ENCODE measurements around the gene CEP131. TPM values are rescaled to one million over a fixed set of nuclear protein-coding genes. Genes with fewer than 3 reads are reported as not detected.

The CEP131 gene
- total RNA-seq, 1 donor from 2014 or later = 33.2 TPM

DNA sequence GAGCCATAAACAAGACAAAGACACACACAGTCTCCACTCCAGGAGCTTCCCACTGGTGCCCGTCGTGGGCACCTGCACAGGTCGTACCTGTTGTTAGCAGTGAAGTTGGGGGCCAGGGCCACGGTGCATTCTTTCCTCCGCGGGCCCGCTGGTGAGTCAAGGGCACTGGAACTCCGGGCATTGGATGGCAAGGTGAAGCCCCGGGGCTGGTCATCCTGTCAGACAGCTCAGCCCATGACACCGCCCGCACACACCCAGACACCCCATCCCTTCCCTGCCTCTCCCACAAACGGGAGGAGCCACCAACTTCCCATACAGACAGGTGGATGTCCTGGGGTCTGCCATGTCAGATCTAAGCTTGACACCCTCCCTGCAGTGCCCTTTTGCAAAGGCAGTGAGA, 16.1 kb downstream of the CEP131 start:
- no peak overlapping the region for H3K4me3 Mint-ChIP-seq (ENCODE audit: low read depth)
- no peaks in the 10 kb centered on the region for H3K4me1 Mint-ChIP-seq (ENCODE audit: low read depth)
- TF ChIP-seq, protein P1, sequence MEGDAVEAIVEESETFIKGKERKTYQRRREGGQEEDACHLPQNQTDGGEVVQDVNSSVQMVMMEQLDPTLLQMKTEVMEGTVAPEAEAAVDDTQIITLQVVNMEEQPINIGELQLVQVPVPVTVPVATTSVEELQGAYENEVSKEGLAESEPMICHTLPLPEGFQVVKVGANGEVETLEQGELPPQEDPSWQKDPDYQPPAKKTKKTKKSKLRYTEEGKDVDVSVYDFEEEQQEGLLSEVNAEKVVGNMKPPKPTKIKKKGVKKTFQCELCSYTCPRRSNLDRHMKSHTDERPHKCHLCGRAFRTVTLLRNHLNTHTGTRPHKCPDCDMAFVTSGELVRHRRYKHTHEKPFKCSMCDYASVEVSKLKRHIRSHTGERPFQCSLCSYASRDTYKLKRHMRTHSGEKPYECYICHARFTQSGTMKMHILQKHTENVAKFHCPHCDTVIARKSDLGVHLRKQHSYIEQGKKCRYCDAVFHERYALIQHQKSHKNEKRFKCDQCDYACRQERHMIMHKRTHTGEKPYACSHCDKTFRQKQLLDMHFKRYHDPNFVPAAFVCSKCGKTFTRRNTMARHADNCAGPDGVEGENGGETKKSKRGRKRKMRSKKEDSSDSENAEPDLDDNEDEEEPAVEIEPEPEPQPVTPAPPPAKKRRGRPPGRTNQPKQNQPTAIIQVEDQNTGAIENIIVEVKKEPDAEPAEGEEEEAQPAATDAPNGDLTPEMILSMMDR (IDR thresholded peaks at IDR 0.05; ENCODE audit: unreplicated experiment) = no peak
- no peaks in the 10 kb centered on the region for H3K9me3 Mint-ChIP-seq (ENCODE audit: low read depth)
- no peaks in the 10 kb centered on the region for H3K36me3 Mint-ChIP-seq (ENCODE audit: insufficient read depth)
- no peak overlapping the region for H3K27ac Mint-ChIP-seq
- no peaks in the 10 kb centered on the region for H3K27me3 Mint-ChIP-seq
- DNase-seq (ENCODE audit: low spot score, unreplicated experiment) = no peak

DNA sequence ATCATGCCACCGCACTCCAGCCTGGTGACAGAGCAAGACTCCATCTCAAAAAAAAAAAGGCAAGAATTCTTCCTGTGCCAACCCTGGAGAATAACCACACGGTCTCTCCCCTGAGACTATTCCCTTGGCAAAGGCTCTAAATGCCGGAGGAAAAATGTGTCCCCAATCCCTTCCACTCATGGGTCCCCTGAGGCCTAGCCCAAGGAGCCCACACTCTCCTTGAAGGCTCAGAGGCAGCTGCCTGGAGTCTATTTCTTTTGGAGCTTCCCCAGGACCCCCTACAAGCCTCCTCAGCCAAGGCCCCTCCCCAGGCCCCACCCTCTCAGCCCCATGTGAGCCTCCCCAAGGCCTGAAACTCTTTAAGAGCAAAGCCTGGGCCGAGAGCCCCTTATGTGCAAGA, 16.6 kb downstream of the CEP131 start:
- TF ChIP-seq, protein P1 (IDR thresholded peaks at IDR 0.05; ENCODE audit: unreplicated experiment) = no peak
- no peaks in the 10 kb centered on the region for H3K4me1 Mint-ChIP-seq (ENCODE audit: low read depth)
- no peak overlapping the region for H3K4me3 Mint-ChIP-seq (ENCODE audit: low read depth)
- DNase-seq (ENCODE audit: low spot score, unreplicated experiment) = no peak
- H3K9me3 Mint-ChIP-seq (ENCODE audit: low read depth) = no peaks in the 10 kb centered on the region
- peaks cover 2% of the 10 kb centered on the region for H3K36me3 Mint-ChIP-seq (ENCODE audit: insufficient read depth)
- H3K27ac Mint-ChIP-seq = no peak overlapping the region
- no peaks in the 10 kb centered on the region for H3K27me3 Mint-ChIP-seq

DNA sequence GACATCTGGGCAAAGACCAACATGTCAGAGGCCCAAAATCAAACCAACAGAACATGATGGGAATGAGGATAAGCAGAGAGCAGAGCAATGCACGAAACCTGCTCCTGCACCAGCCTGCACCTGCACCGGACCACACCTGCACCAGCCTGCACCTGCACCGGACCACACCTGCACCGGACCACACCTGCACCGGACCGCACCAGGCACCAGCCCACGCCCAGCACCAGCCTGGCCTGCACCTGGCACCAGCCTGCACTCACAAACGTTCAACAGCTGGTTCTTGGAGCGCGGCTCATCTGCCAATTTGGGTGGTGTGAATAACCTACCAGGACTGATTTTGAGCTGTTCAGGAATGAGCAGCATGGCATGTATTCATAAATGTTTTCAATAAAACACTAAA, 18.2 kb downstream of the CEP131 start:
- TF ChIP-seq, protein P1 (IDR thresholded peaks at IDR 0.05; ENCODE audit: unreplicated experiment) = no peak
- peaks cover 2% of the 10 kb centered on the region for H3K36me3 Mint-ChIP-seq (ENCODE audit: insufficient read depth)
- H3K9me3 Mint-ChIP-seq (ENCODE audit: low read depth) = no peaks in the 10 kb centered on the region
- no peak for DNase-seq (ENCODE audit: low spot score, unreplicated experiment)
- H3K27me3 Mint-ChIP-seq = no peaks in the 10 kb centered on the region
- H3K27ac Mint-ChIP-seq = no peak overlapping the region
- H3K4me3 Mint-ChIP-seq (ENCODE audit: low read depth) = no peak overlapping the region
- H3K4me1 Mint-ChIP-seq (ENCODE audit: low read depth) = no peaks in the 10 kb centered on the region

DNA sequence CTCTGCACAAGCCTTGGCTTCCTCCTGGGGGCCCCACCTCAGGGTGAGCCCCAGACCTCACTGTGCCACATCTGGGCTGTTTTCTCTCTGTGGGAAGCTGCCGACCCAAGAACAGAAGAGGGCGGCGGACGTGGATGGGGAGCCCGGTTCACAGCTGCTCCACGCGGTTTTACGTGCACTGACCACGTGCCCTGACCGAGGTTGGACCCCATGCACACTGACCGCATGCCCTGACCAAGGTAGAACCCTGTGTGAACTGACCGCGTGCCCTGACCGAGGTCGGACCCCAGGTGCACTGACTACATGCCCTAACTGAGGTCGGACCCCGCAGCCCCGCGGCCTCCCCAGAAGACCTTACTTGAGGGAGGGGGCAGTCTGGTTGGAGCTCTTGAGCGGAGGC, 19.6 kb downstream of the CEP131 start:
- no peak for DNase-seq (ENCODE audit: low spot score, unreplicated experiment)
- H3K4me1 Mint-ChIP-seq (ENCODE audit: low read depth) = no peaks in the 10 kb centered on the region
- TF ChIP-seq, protein P1 (IDR thresholded peaks at IDR 0.05; ENCODE audit: unreplicated experiment) = no peak
- no peaks in the 10 kb centered on the region for H3K27me3 Mint-ChIP-seq
- H3K36me3 Mint-ChIP-seq (ENCODE audit: insufficient read depth) = peaks cover 2% of the 10 kb centered on the region
- no peak overlapping the region for H3K27ac Mint-ChIP-seq
- no peak overlapping the region for H3K4me3 Mint-ChIP-seq (ENCODE audit: low read depth)
- H3K9me3 Mint-ChIP-seq (ENCODE audit: low read depth) = no peaks in the 10 kb centered on the region

DNA sequence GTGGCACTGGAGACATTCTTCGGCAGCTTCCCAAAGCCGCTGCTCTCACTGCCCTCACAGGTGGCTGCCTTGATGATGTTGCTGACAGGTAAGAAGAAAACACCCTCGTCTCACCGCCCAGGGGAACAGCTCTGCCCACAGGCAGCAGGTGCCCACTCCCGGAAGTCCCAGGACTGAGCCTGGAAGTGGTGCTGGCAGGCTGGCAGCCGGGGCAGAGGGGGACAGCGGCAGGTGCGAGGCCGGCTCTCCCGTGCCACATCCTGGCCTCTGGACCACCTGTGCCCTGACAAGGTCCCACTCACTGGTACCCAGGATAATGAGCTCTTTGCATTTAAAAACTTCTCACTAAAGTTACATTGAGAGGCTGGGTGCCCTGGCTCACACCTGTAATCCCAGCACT, 20.4 kb downstream of the CEP131 start:
- Mint-ChIP-seq H3K4me1 (ENCODE audit: low read depth) (no peaks in the 10 kb centered on the region), H3K4me3 (ENCODE audit: low read depth) (no peak overlapping the region), H3K36me3 (ENCODE audit: insufficient read depth) (peaks cover 2% of the 10 kb centered on the region), H3K27ac (no peak overlapping the region), H3K27me3 (no peaks in the 10 kb centered on the region), H3K9me3 (ENCODE audit: low read depth) (no peaks in the 10 kb centered on the region)
- no peak for DNase-seq (ENCODE audit: low spot score, unreplicated experiment)
- TF ChIP-seq, protein P1 (IDR thresholded peaks at IDR 0.05; ENCODE audit: unreplicated experiment) = no peak
